H1 (cell line): ENCODE results near the gene VOPP1. TPM values are rescaled to one million over a fixed set of nuclear protein-coding genes. Genes with fewer than 3 reads are reported as not detected.

Experiments used
- CTCF ChIA-PET: fragments of 300-600 bp; sonication (Branson Sonifier 250); formaldehyde crosslinking; loops from one replicate; lab custom pipeline; 2021; ENCODE audit not compliant: partially characterized antibody; lab: Charles Lee
- POLR2A ChIA-PET: fragments of 300-600 bp; sonication (Branson Sonifier 250); formaldehyde crosslinking; loops from one replicate; lab custom pipeline; 2021; ENCODE audit warnings: inconsistent platforms; ENCODE audit not compliant: partially characterized antibody; lab: Charles Lee
- DNase-seq, 2 experiments: peaks; one replicate each; pipeline versions ENCODE4 v3.0.0 to v3.0.0-alpha.2; 2010 to 2022; ENCODE audit warnings: low spot score in 2 of 2, low read depth in 1 of 2, mixed read lengths in 1 of 2
- FAIRE-seq: peaks from 2 replicates; lab custom pipeline; 2011; peaks lifted over from hg19 to GRCh38; lab: Jason Lieb, UNC
- H2AFZ ChIP-seq: 2 replicates; pipeline ENCODE4 v1.8.1; 2012; ENCODE audit warnings: low read length, inconsistent platforms
- H2AK5ac ChIP-seq: 2 replicates; pipeline ENCODE4 v1.6.1; 2013; ENCODE audit warnings: low read depth, low read length
- H2BK120ac ChIP-seq: replicated peaks from 2 replicates; pipeline ENCODE3; 2013; ENCODE audit warnings: low read depth, low read length, inconsistent platforms
- H2BK12ac ChIP-seq: 2 replicates; pipeline ENCODE4 v1.6.1; 2013; ENCODE audit warnings: low read depth, low read length
- H2BK15ac ChIP-seq: 2 replicates; pipeline ENCODE4 v1.6.1; 2013; ENCODE audit warnings: low read length
- H2BK20ac ChIP-seq: 2 replicates; pipeline ENCODE4 v1.6.1; 2013; ENCODE audit warnings: low read length
- H2BK5ac ChIP-seq: 2 replicates; pipeline ENCODE4 v1.6.1; 2013; ENCODE audit warnings: low read depth, low read length
- H3K14ac ChIP-seq: 2 replicates; pipeline ENCODE4 v1.6.1; 2013; ENCODE audit warnings: inconsistent platforms; ENCODE audit not compliant: insufficient read length
- H3K18ac ChIP-seq: 2 replicates; pipeline ENCODE4 v1.6.1; 2013; ENCODE audit warnings: low read length; ENCODE audit errors: extremely low read depth
- H3K23ac ChIP-seq: 2 replicates; pipeline ENCODE4 v1.6.1; 2013; ENCODE audit warnings: inconsistent platforms; ENCODE audit not compliant: insufficient read length
- H3K23me2 ChIP-seq: 2 replicates; pipeline ENCODE4 v1.6.1; 2013; ENCODE audit warnings: low read depth, low read length
- H3K27ac ChIP-seq: 2 replicates; pipeline ENCODE4 v1.6.1; 2011; ENCODE audit warnings: low read depth, low read length, inconsistent platforms
- H3K27me3 ChIP-seq, 4 experiments: replicated peaks in 1 of 4; 1 replicate in 1 of 4; 2 replicates in 3 of 4; pipeline versions ENCODE4 v1.6.1 to v1.8.1; 2011 to 2013; ENCODE audit warnings: low read length in 3 of 4, mild to moderate bottlenecking in 3 of 4, inconsistent platforms in 2 of 4, mixed read lengths in 2 of 4, moderate library complexity in 1 of 4; ENCODE audit not compliant: control insufficient read depth in 3 of 4, insufficient read depth in 3 of 4; ENCODE audit errors: extremely low read depth in 1 of 4
- H3K36me3 ChIP-seq, 4 experiments: 2 replicates each; pipeline versions ENCODE4 v1.6.1 to v1.8.1; 2011 to 2013; ENCODE audit warnings: mild to moderate bottlenecking in 4 of 4, low read length in 3 of 4, moderate library complexity in 2 of 4, control low read depth in 1 of 4, inconsistent platforms in 1 of 4; ENCODE audit not compliant: insufficient read depth in 4 of 4, control insufficient read depth in 2 of 4
- H3K4ac ChIP-seq: replicated peaks from 2 replicates; pipeline ENCODE3; 2013; ENCODE audit warnings: low read length, low read depth, mixed read lengths, inconsistent platforms; ENCODE audit not compliant: insufficient read length
- H3K4me1 ChIP-seq, 4 experiments: replicated peaks in 1 of 4; 1 replicate in 1 of 4; 2 replicates in 3 of 4; pipeline versions ENCODE4 v1.6.1 to v1.8.1; 2011 to 2013; ENCODE audit warnings: low read length in 3 of 4, inconsistent platforms in 2 of 4, mixed read lengths in 1 of 4; ENCODE audit not compliant: insufficient read depth in 4 of 4, control insufficient read depth in 3 of 4
- H3K4me2 ChIP-seq, 2 experiments: 2 replicates each; pipeline versions ENCODE4 v1.6.1 to v1.8.1; 2011 to 2013; ENCODE audit warnings: low read depth in 2 of 2, low read length in 2 of 2, control low read depth in 1 of 2, inconsistent platforms in 1 of 2, mild to moderate bottlenecking in 1 of 2; ENCODE audit not compliant: insufficient read depth in 1 of 2
- H3K4me3 ChIP-seq, 4 experiments: fragments of 200-600, 300-600 bp in 1 of 4; sonication (generic), shearing (Covaris generic), sonication (Bioruptor Twin) in 1 of 4; 2 replicates each; pipeline versions ENCODE4 v1.5.1 to v1.8.1; 2011 to 2016; ENCODE audit warnings: low read length in 4 of 4, low read depth in 3 of 4, control low read depth in 2 of 4, inconsistent platforms in 2 of 4, mild to moderate bottlenecking in 2 of 4, mixed read lengths in 1 of 4, moderate library complexity in 1 of 4; ENCODE audit not compliant: insufficient read depth in 2 of 4; ENCODE audit errors: extremely low read depth in 1 of 4
- H3K56ac ChIP-seq: replicated peaks from 2 replicates; pipeline ENCODE3; 2013; ENCODE audit warnings: low read depth, mild to moderate bottlenecking, mixed read lengths, low read length, inconsistent platforms; ENCODE audit not compliant: insufficient read length
- H3K79me1 ChIP-seq: 2 replicates; pipeline ENCODE4 v1.6.1; 2013; ENCODE audit warnings: low read depth, low read length, control low read depth
- H3K79me2 ChIP-seq, 2 experiments: 2 replicates each; pipeline versions ENCODE4 v1.6.1 to v1.8.1; 2012 to 2013; ENCODE audit warnings: low read length in 2 of 2, mild to moderate bottlenecking in 2 of 2, inconsistent platforms in 1 of 2; ENCODE audit not compliant: insufficient read depth in 2 of 2, control insufficient read depth in 1 of 2
- H3K9ac ChIP-seq, 4 experiments: replicated peaks in 1 of 4; 1 replicate in 1 of 4; 2 replicates in 3 of 4; pipeline versions ENCODE4 v1.6.1 to v1.8.1; 2011 to 2013; ENCODE audit warnings: low read depth in 3 of 4, low read length in 3 of 4, control low read depth in 2 of 4, mild to moderate bottlenecking in 2 of 4, moderate library complexity in 2 of 4, inconsistent platforms in 1 of 4; ENCODE audit errors: extremely low read depth in 1 of 4
- H3K9me3 ChIP-seq, 2 experiments: 2 replicates each; pipeline versions ENCODE4 v1.6.1 to v1.8.1; 2012 to 2013; ENCODE audit warnings: mild to moderate bottlenecking in 2 of 2, moderate library complexity in 2 of 2, control low read depth in 1 of 2, inconsistent platforms in 1 of 2, low read depth in 1 of 2, low read length in 1 of 2, mixed read lengths in 1 of 2; ENCODE audit not compliant: insufficient read depth in 2 of 2
- H4K20me1 ChIP-seq, 2 experiments: replicated peaks in 1 of 2; 2 replicates each; pipeline versions ENCODE3 to v1.8.1; 2011 to 2013; ENCODE audit warnings: inconsistent platforms in 2 of 2, low read length in 2 of 2, mild to moderate bottlenecking in 1 of 2; ENCODE audit not compliant: insufficient read depth in 2 of 2, control insufficient read depth in 1 of 2
- H4K5ac ChIP-seq: 2 replicates; pipeline ENCODE4 v1.6.1; 2013; ENCODE audit warnings: low read length, low read depth, mixed read lengths, inconsistent platforms; ENCODE audit not compliant: insufficient read length
- H4K8ac ChIP-seq: 2 replicates; pipeline ENCODE4 v1.8.0; 2013; ENCODE audit warnings: mild to moderate bottlenecking, moderate library complexity, low read length, inconsistent platforms; ENCODE audit not compliant: insufficient read depth; ENCODE audit errors: extremely low read depth
- H4K91ac ChIP-seq: replicated peaks from 2 replicates; pipeline ENCODE3; 2013; ENCODE audit warnings: low read length, mixed read lengths, inconsistent platforms; ENCODE audit not compliant: insufficient read length
- CBX5 ChIP-seq: fragments of 300-800, 300-1000 bp; sonication (generic); IDR thresholded peaks from 2 replicates; pipeline ENCODE4 v1.7.1; 2016; ENCODE audit warnings: antibody characterized with exemption, low read length, low read depth
- CEBPB ChIP-seq: IDR thresholded peaks from 2 replicates; pipeline ENCODE4 v1.6.1; 2012; ENCODE audit warnings: low read depth, low read length
- CREB1 ChIP-seq: IDR thresholded peaks from 2 replicates; pipeline ENCODE4 v1.6.1; 2012; ENCODE audit warnings: inconsistent platforms
- EZH2 ChIP-seq: fragments of 200-600 bp; sonication (generic); IDR thresholded peaks from 2 replicates; pipeline ENCODE4 v1.7.1; 2012; ENCODE audit warnings: low read depth, mild to moderate bottlenecking, moderate library complexity, low read length, inconsistent platforms; ENCODE audit not compliant: severe bottlenecking
- FOSL1 ChIP-seq: IDR thresholded peaks from 2 replicates; pipeline ENCODE4 v1.6.1; 2011; ENCODE audit warnings: mild to moderate bottlenecking, low read depth, low read length, moderate library complexity; ENCODE audit not compliant: insufficient read depth
- KDM1A ChIP-seq: fragments of 200-600, 300-600 bp; sonication (generic); IDR thresholded peaks from 2 replicates; pipeline ENCODE4 v1.7.1; 2016; ENCODE audit warnings: mild to moderate bottlenecking, low read length, borderline replicate concordance
- MAFK ChIP-seq: IDR thresholded peaks from 2 replicates; pipeline ENCODE4 v1.6.1; 2012; ENCODE audit warnings: low read depth, mild to moderate bottlenecking, improper control_type of control experiment, low read length
- POLR2A ChIP-seq, 2 experiments: IDR thresholded peaks; 1 replicate in 1 of 2; 2 replicates in 1 of 2; pipeline ENCODE4 v1.6.1; 2011; ENCODE audit warnings: low read depth in 2 of 2, low read length in 2 of 2, mild to moderate bottlenecking in 2 of 2; ENCODE audit errors: control extremely low read depth in 1 of 2
- POLR2AphosphoS5 ChIP-seq: IDR thresholded peaks from 2 replicates; pipeline ENCODE4 v1.6.1; 2011; ENCODE audit warnings: low read depth, low read length
- POU5F1 ChIP-seq: IDR thresholded peaks from 2 replicates; pipeline ENCODE4 v1.6.1; 2011; ENCODE audit warnings: low read depth, mild to moderate bottlenecking, low read length, moderate library complexity
- RNF2 ChIP-seq: fragments of 200-900, 300-1000 bp; sonication (generic); IDR thresholded peaks from 2 replicates; pipeline ENCODE4 v1.7.1; 2016; ENCODE audit warnings: borderline replicate concordance, low read depth, mild to moderate bottlenecking, antibody characterized with exemption, low read length; ENCODE audit not compliant: poor library complexity, severe bottlenecking; ENCODE audit errors: missing control alignments
- SP4 ChIP-seq: IDR thresholded peaks from 2 replicates; pipeline ENCODE4 v1.6.1; 2012; ENCODE audit warnings: low read length, inconsistent platforms
- SRF ChIP-seq: IDR thresholded peaks from 2 replicates; pipeline ENCODE4 v1.6.1; 2011; ENCODE audit warnings: mild to moderate bottlenecking, low read depth, low read length, moderate library complexity
- TAF7 ChIP-seq: optimal IDR thresholded peaks from 2 replicates; pipeline ENCODE3; 2011; ENCODE audit warnings: low read depth, mild to moderate bottlenecking, inconsistent platforms, low read length, moderate library complexity, borderline replicate concordance
- WGBS, 2 experiments: shearing (Covaris generic) in 1 of 2; methylation state at CpG; one replicate each; pipeline versions ENCODE4 v1.1.6 to v1.1.7; 2013 to 2015; ENCODE audit warnings: low lambda C conversion rate in 2 of 2, mixed read lengths in 2 of 2, inconsistent platforms in 1 of 2, low coverage in 1 of 2, missing lambda C conversion rate in 1 of 2; ENCODE audit not compliant: insufficient replicate concordance in 2 of 2, insufficient coverage in 1 of 2, insufficient read length in 1 of 2; ENCODE audit errors: extremely low coverage in 1 of 2, missing lambda C conversion rate in 1 of 2; 5-methylcytosine and 5-hydroxymethylcytosine counted together
- polyA plus RNA-seq, 7 experiments: library from polyadenylated mRNA; depleted of rRNA in 3 of 7; stranded (reverse) in 5 of 7; unstranded in 2 of 7; fragments of >200 nt in 5 of 7; fragments of 200-250 nt in 2 of 7; gene quantifications; 1 replicate in 5 of 7; 2 replicates in 1 of 7; 4 replicates in 1 of 7; pipeline versions ENCODE4 v1.2.1 to v1.2.3, GENCODE V29; 2011 to 2013; ENCODE audit warnings: missing spikeins in 2 of 7, mixed read lengths in 2 of 7
- total RNA-seq: library from RNA; stranded (reverse); fragmentation: NEBNext Ultra II Directional; extraction: Animal tissue kit (Norgen Biotek cat#: 25700); gene quantifications from 2 replicates; pipeline ENCODE4 v1.2.1, GENCODE V29; 2021

VOPP1 gene
- total and polyA plus RNA-seq, 2 of the 8 experiments (the other 6 are each of a cell fraction or from before 2014, with no cell fraction given) = 44.7 to 83.0 TPM

GRCh38 chr7:55533050-55533728 is 39.1 kb downstream of the VOPP1 start:
- DNase-seq (no peak), FAIRE-seq (no peak)
- Histone ChIP-seq H2AK5ac (no peak overlapping the region), H2AFZ (no peak overlapping the region), H3K9me3 (no peaks in the 10 kb centered on the region), H3K4ac (no peak overlapping the region), H2BK12ac (no peak overlapping the region), H3K18ac (no peak overlapping the region), H3K14ac (no peak overlapping the region), H3K9ac (no peak overlapping the region; a peak in 1 of 7 replicates), H4K20me1 (peaks cover 11 to 22% of the 10 kb centered on the region in 2 experiments), H2BK120ac (no peak overlapping the region), H3K27me3 (no peaks in the 10 kb centered on the region), H3K27ac (no peak overlapping the region), H3K23ac (no peak overlapping the region), H3K4me3 (no peak overlapping the region), H3K56ac (no peak overlapping the region), H2BK15ac (no peak overlapping the region), H2BK20ac (no peak overlapping the region), H3K79me1 (peaks cover 26% of the 10 kb centered on the region), H4K91ac (no peak overlapping the region), H4K5ac (no peak overlapping the region), H3K4me2 (no peak overlapping the region), H3K4me1 (peaks cover 5 to 23% (median 13%) of the 10 kb centered on the region in 4 experiments), H3K23me2 (no peaks in the 10 kb centered on the region), H2BK5ac (no peak overlapping the region), H3K36me3 (no peaks in the 10 kb centered on the region), H3K79me2 (peaks cover 0 to 92% of the 10 kb centered on the region in 2 experiments), H4K8ac (no peak overlapping the region)
- POLR2A ChIA-PET = interaction anchor here (1.1 kb wide), 1 partner anchor 14 kb away, joined by 3 read pairs; no protein-coding TSS in a partner anchor
- CTCF ChIA-PET = interaction anchor here (0.8 to 2.8 kb wide), 7 partner anchors 9 to 32 kb away, joined by 3 to 10 read pairs (median 5); no protein-coding TSS in a partner anchor
- WGBS, 2 experiments = 96% methylated on average over 4 of the region's 4 CpGs; no CpG with 5 or more reads in 1 of the 2 experiments
- TF ChIP-seq CEBPB = no peak
- TF ChIP-seq SP4 = no peak
- TF ChIP-seq KDM1A = no peak
- TF ChIP-seq TAF7 = no peak
- no peak for TF ChIP-seq CREB1
- no peak for TF ChIP-seq POLR2A (IDR thresholded peaks at IDR 0.05; ENCODE audit: control extremely low read depth in 1 of 2, low read depth in 2 of 2, low read length in 2 of 2)
- no peak for TF ChIP-seq POLR2AphosphoS5
- no peak for TF ChIP-seq EZH2
- TF ChIP-seq MAFK = no peak
- TF ChIP-seq POU5F1 = no peak
- no peak for TF ChIP-seq FOSL1
- TF ChIP-seq RNF2 = no peak
- TF ChIP-seq CBX5 = no peak
- no peak for TF ChIP-seq SRF
